ENCODE measurements around the gene IKBKE. TPM values are rescaled to one million over a fixed set of nuclear protein-coding genes. Genes with fewer than 3 reads are reported as not detected.

IKBKE gene
- polyA plus RNA-seq, 2 of the 4 experiments (the other 2 are of a cell fraction) = 6.3 to 6.4 TPM

DNA sequence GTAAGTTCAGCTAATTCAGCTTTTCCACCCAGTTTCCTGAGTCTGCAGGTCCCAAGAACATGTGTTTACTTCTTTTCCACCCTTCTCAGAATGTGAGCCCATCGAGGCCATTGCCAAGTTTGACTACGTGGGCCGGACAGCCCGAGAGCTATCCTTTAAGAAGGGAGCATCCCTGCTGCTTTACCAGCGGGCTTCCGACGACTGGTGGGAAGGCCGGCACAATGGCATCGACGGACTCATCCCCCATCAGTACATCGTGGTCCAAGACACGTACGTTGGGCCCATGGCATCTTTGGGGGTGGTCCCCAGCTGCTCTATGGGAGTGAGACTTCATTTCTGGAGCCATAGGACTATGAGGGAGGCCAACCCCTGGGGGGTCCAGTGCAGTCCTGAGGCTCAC lies 17.2 kb upstream of the IKBKE start:
- POLR2A ChIA-PET = no interaction called here
- Histone ChIP-seq H3K4me1 (peaks cover 6% of the 10 kb centered on the region; the same call in 2 of the 3 replicates), H3K4me3 (no peak overlapping the region), H3K4me2 (no peak overlapping the region), H3K27ac (no peak overlapping the region), H3K9me3 (no peaks in the 10 kb centered on the region)
- no peak for TF ChIP-seq EHMT2 (IDR thresholded peaks at IDR 0.05; ENCODE audit: low read depth)
- WGBS (ENCODE audit: missing lambda C conversion rate) = 93% methylated on average over 12 of the region's 13 CpGs
- CTCF ChIA-PET = interaction anchor here (1.3 kb wide), 1 partner anchor 9 kb away, joined by 9 read pairs; no protein-coding TSS in a partner anchor
- DNase-seq (ENCODE audit: low read depth in 1 of 2, low spot score in 1 of 2) (no peak), FAIRE-seq (no peak), ATAC-seq (no peak)

GRCh38 chr1:206455289-206455665 lies 15.0 kb upstream of the IKBKE start:
- Histone ChIP-seq H3K4me2 (no peak overlapping the region), H3K27ac (no peak overlapping the region), H3K4me1 (peaks cover 6% of the 10 kb centered on the region; the same call in 2 of the 3 replicates), H3K4me3 (no peak overlapping the region), H3K9me3 (no peaks in the 10 kb centered on the region)
- TF ChIP-seq BCL3 (IDR thresholded peaks at IDR 0.05) (no peak), HEYL (CRISPR knock-in tag; IDR thresholded peaks at IDR 0.05) (no peak), CBX2 (IDR thresholded peaks at IDR 0.05; ENCODE audit: borderline replicate concordance, low read depth) (no peak), FOSB (CRISPR knock-in tag; IDR thresholded peaks at IDR 0.05) (no peak), CEBPB (IDR thresholded peaks at IDR 0.05) (no peak), HOXB13 (CRISPR knock-in tag; IDR thresholded peaks at IDR 0.05; ENCODE audit: low read depth) (no peak), RAD21 (conservative IDR thresholded peaks at IDR 0.05 in 1 of 2, IDR thresholded peaks at IDR 0.05 in 1 of 2) (no peak), ESRRA (IDR thresholded peaks at IDR 0.05; ENCODE audit: borderline replicate concordance, low read length) (no peak), RARB (CRISPR knock-in tag; IDR thresholded peaks at IDR 0.05) (no peak), HOXA7 (CRISPR knock-in tag; IDR thresholded peaks at IDR 0.05) (no peak), ZSCAN20 (CRISPR knock-in tag; IDR thresholded peaks at IDR 0.05) (no peak), RCOR1 (IDR thresholded peaks at IDR 0.05; ENCODE audit: low read depth, low read length) (no peak), EHF (CRISPR knock-in tag; IDR thresholded peaks at IDR 0.05) (no peak)
- TF ChIP-seq, protein P1, sequence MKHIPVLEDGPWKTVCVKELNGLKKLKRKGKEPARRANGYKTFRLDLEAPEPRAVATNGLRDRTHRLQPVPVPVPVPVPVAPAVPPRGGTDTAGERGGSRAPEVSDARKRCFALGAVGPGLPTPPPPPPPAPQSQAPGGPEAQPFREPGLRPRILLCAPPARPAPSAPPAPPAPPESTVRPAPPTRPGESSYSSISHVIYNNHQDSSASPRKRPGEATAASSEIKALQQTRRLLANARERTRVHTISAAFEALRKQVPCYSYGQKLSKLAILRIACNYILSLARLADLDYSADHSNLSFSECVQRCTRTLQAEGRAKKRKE (CRISPR knock-in tag; IDR thresholded peaks at IDR 0.05; ENCODE audit: low read depth) = no peak
- TF ChIP-seq, protein P2, sequence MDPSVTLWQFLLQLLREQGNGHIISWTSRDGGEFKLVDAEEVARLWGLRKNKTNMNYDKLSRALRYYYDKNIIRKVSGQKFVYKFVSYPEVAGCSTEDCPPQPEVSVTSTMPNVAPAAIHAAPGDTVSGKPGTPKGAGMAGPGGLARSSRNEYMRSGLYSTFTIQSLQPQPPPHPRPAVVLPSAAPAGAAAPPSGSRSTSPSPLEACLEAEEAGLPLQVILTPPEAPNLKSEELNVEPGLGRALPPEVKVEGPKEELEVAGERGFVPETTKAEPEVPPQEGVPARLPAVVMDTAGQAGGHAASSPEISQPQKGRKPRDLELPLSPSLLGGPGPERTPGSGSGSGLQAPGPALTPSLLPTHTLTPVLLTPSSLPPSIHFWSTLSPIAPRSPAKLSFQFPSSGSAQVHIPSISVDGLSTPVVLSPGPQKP (IDR thresholded peaks at IDR 0.05; ENCODE audit: low read depth, low read length) = no peak
- TF ChIP-seq, protein P3, sequence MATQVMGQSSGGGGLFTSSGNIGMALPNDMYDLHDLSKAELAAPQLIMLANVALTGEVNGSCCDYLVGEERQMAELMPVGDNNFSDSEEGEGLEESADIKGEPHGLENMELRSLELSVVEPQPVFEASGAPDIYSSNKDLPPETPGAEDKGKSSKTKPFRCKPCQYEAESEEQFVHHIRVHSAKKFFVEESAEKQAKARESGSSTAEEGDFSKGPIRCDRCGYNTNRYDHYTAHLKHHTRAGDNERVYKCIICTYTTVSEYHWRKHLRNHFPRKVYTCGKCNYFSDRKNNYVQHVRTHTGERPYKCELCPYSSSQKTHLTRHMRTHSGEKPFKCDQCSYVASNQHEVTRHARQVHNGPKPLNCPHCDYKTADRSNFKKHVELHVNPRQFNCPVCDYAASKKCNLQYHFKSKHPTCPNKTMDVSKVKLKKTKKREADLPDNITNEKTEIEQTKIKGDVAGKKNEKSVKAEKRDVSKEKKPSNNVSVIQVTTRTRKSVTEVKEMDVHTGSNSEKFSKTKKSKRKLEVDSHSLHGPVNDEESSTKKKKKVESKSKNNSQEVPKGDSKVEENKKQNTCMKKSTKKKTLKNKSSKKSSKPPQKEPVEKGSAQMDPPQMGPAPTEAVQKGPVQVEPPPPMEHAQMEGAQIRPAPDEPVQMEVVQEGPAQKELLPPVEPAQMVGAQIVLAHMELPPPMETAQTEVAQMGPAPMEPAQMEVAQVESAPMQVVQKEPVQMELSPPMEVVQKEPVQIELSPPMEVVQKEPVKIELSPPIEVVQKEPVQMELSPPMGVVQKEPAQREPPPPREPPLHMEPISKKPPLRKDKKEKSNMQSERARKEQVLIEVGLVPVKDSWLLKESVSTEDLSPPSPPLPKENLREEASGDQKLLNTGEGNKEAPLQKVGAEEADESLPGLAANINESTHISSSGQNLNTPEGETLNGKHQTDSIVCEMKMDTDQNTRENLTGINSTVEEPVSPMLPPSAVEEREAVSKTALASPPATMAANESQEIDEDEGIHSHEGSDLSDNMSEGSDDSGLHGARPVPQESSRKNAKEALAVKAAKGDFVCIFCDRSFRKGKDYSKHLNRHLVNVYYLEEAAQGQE (IDR thresholded peaks at IDR 0.05) = no peak
- CTCF ChIA-PET = no interaction called here
- POLR2A ChIA-PET = no interaction called here
- FAIRE-seq = no peak
- 83% methylated on average over 3 of the region's 3 CpGs for WGBS (ENCODE audit: missing lambda C conversion rate)
- no peak for DNase-seq (ENCODE audit: low read depth in 1 of 2, low spot score in 1 of 2)
- ATAC-seq = no peak
